ENCODE results near the gene SCRN2. TPM values are rescaled to one million over a fixed set of nuclear protein-coding genes. Genes with fewer than 3 reads are reported as not detected.
A peak's percentile ranks its signal among the peaks of the same experiment; 100 is the strongest.

The SCRN2 gene
- total RNA-seq, 1 experiment from 2014 or later, result 39.5 TPM

DNA sequence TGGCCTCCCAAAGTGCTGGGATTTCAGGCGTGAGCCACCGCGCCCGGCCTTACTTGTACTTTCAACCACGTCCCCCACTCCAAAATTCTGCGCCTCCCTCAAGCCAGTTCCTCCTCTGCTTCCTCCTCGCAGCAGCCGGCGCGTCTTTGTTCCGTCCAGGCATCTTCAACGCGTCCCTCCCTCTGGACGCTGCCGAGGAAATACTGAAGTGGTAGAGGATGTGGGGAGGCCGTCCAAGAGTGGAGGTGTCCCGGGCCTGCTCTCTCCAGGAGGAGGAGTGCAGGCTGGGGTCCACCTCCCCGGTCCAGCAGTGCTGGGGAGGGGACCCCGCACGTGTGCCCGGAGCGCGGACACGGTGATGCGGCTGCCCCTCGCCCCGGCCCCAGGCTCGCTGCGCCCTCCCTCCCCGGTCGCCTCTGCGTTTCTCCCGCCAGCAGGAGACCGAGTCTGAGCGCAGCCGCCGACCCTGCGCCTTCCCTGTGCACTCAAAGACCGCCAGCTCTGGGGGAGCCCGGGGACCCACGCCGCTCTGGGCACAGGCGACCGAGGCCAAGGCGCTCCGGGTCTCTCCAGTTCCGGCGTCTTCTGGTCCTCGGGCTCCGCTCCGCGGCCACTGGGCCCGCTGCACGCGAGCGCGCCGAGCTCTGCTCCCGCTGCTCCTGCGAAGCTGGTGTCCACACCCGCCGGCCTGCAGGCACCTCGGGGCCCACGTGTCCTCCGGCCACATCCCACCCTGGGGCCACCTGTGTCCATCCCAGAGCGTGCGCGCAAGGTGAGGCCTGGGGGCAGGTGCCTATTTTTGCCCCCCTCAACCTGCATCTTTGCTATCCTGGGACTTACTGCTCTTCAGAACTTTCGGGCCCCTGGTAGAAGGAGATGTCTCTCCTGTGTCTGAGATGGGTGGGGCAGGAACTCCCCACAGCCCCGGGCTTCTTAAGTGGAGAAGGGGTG, 51.2 kb downstream of the SCRN2 start:
- Histone ChIP-seq H3K27ac (no peak overlapping the region), H3K36me3 (no peaks in the 10 kb centered on the region), H3K27me3 (replicated peaks) (peaks cover 73% of the 10 kb centered on the region), H3K4me3 (peak overlapping the region; percentile 6; the same call in 1 of the 2 replicates), H3K9me3 (replicated peaks) (no peaks in the 10 kb centered on the region), H3K4me1 (replicated peaks) (peaks cover 10% of the 10 kb centered on the region)
- DNase-seq (ENCODE audit: low read depth in 1 of 2, low spot score in 2 of 2), result peak; percentile 37 to 56

Other genes with a start within 250 kb of the SCRN2 start
- gene KPNB1, start 191.4 kb downstream of the SCRN2 start, total RNA-seq (2014; rRNA removed; shearing (Covaris generic)), result 571 and 681 TPM in 2 replicates
- gene TBKBP1, start 147.1 kb downstream of the SCRN2 start, total RNA-seq (2014; rRNA removed; shearing (Covaris generic)), result 3.5 and 4.5 TPM in 2 replicates
- gene TBX21, start 108.0 kb downstream of the SCRN2 start, total RNA-seq (2014; rRNA removed; shearing (Covaris generic)), result 0.22 TPM in 1 of 2 replicates, not detected in the other
- gene OSBPL7, start 19.5 kb downstream of the SCRN2 start, total RNA-seq (2014; rRNA removed; shearing (Covaris generic)), result 6.2 and 6.4 TPM in 2 replicates
- gene MRPL10, start 9.7 kb downstream of the SCRN2 start, total RNA-seq (2014; rRNA removed; shearing (Covaris generic)), result 27.3 and 54.7 TPM in 2 replicates
- gene LRRC46, start 9.6 kb downstream of the SCRN2 start, total RNA-seq (2014; rRNA removed; shearing (Covaris generic)), result not detected in 2 replicates
- gene SP6, start 9.9 kb upstream of the SCRN2 start, total RNA-seq (2014; rRNA removed; shearing (Covaris generic)), result not detected in 2 replicates
- 1.8 and 2.1 TPM in 2 replicates for gene SP2, start 55.0 kb upstream of the SCRN2 start, total RNA-seq (2014; rRNA removed; shearing (Covaris generic))
- 34.3 and 94.6 TPM in 2 replicates for gene PNPO, start 100.3 kb upstream of the SCRN2 start, total RNA-seq (2014; rRNA removed; shearing (Covaris generic))
- gene PRR15L, start 116.6 kb upstream of the SCRN2 start, total RNA-seq (2014; rRNA removed; shearing (Covaris generic)), result not detected in 2 replicates
- 89.5 and 94.9 TPM in 2 replicates for gene CDK5RAP3, start 129.8 kb upstream of the SCRN2 start, total RNA-seq (2014; rRNA removed; shearing (Covaris generic))
- 21.1 and 45.2 TPM in 2 replicates for gene COPZ2, start 196.5 kb upstream of the SCRN2 start, total RNA-seq (2014; rRNA removed; shearing (Covaris generic))
- gene NFE2L1, start 207.1 kb upstream of the SCRN2 start, total RNA-seq (2014; rRNA removed; shearing (Covaris generic)), result 61.8 and 200 TPM in 2 replicates

Measured in SJSA1 (cell line).